Measurements from ENCODE around the gene MPST. TPM values are rescaled to one million over a fixed set of nuclear protein-coding genes. Genes with fewer than 3 reads are reported as not detected.

The MPST gene
- total RNA-seq, 4 donors from 2014 or later, result 131 to 161 (median 146) TPM

- intact Hi-C loops (cut with DNase I; ENCODE audit: low total_unique reads), result no loop called here
- Histone ChIP-seq H3K27ac (no peak overlapping the region), H3K4me1 (peaks cover 28 to 32% of the 10 kb centered on the region in 2 donors), H3K4me3 (no peak overlapping the region), H3K27me3 (no peaks in the 10 kb centered on the region), H3K36me3 (no peaks in the 10 kb centered on the region), H3K9me3 (no peaks in the 10 kb centered on the region)
- ATAC-seq, result no peak
- no peak for TF ChIP-seq POLR2A (IDR thresholded peaks at IDR 0.05)
- no peak for TF ChIP-seq CTCF (IDR thresholded peaks at IDR 0.05 in 4 of 5, conservative IDR thresholded peaks at IDR 0.05 in 1 of 5)
- in situ Hi-C loops (cut with MboI; ENCODE audit: low sequenced_read_pairs in 4 of 4), result no loop called here
- DNase-seq, result no peak
These were observed 4.5 kb upstream of the MPST start for GRCh38 chr22:37014835-37015586.

- intact Hi-C loops (cut with DNase I; ENCODE audit: low total_unique reads) (no loop called here), in situ Hi-C loops (cut with MboI; ENCODE audit: low sequenced_read_pairs in 4 of 4) (no loop called here)
- Histone ChIP-seq H3K4me1 (peaks cover 24 to 32% of the 10 kb centered on the region in 2 donors), H3K27ac (no peak overlapping the region), H3K27me3 (no peaks in the 10 kb centered on the region), H3K9me3 (no peaks in the 10 kb centered on the region), H3K4me3 (no peak overlapping the region), H3K36me3 (no peaks in the 10 kb centered on the region)
- TF ChIP-seq POLR2A (IDR thresholded peaks at IDR 0.05) (no peak), CTCF (IDR thresholded peaks at IDR 0.05 in 4 of 5, conservative IDR thresholded peaks at IDR 0.05 in 1 of 5) (no peak)
- DNase-seq (no peak), ATAC-seq (no peak)
These were observed 4.0 kb upstream of the MPST start for GRCh38 chr22:37015587-37015878.

GRCh38 chr22:37016134-37016910, 3.2 kb upstream of the MPST start:
- in situ Hi-C loops (cut with MboI; ENCODE audit: low sequenced_read_pairs in 4 of 4) (no loop called here), intact Hi-C loops (cut with DNase I; ENCODE audit: low total_unique reads) (no loop called here)
- H3K4me1 ChIP-seq, result peaks cover 29 to 32% of the 10 kb centered on the region in 2 donors
- no peaks in the 10 kb centered on the region for H3K36me3 ChIP-seq
- no peak for TF ChIP-seq POLR2A (IDR thresholded peaks at IDR 0.05)
- no peak for TF ChIP-seq CTCF (IDR thresholded peaks at IDR 0.05 in 4 of 5, conservative IDR thresholded peaks at IDR 0.05 in 1 of 5)
- DNase-seq (no peak), ATAC-seq (no peak)
- H3K4me3 ChIP-seq, result no peak overlapping the region
- no peaks in the 10 kb centered on the region for H3K9me3 ChIP-seq
- H3K27ac ChIP-seq, result no peak overlapping the region
- no peaks in the 10 kb centered on the region for H3K27me3 ChIP-seq

GRCh38 chr22:37017356-37017755, 2.2 kb upstream of the MPST start:
- no peak overlapping the region for H3K27ac ChIP-seq
- H3K9me3 ChIP-seq, result no peaks in the 10 kb centered on the region
- TF ChIP-seq POLR2A (IDR thresholded peaks at IDR 0.05) (no peak), CTCF (IDR thresholded peaks at IDR 0.05 in 4 of 5, conservative IDR thresholded peaks at IDR 0.05 in 1 of 5) (no peak)
- no peaks in the 10 kb centered on the region for H3K36me3 ChIP-seq
- intact Hi-C loops (cut with DNase I; ENCODE audit: low total_unique reads) (no loop called here), in situ Hi-C loops (cut with MboI; ENCODE audit: low sequenced_read_pairs in 4 of 4) (no loop called here)
- H3K4me1 ChIP-seq, result peaks cover 27 to 29% of the 10 kb centered on the region in 2 donors
- no peak for ATAC-seq
- no peaks in the 10 kb centered on the region for H3K27me3 ChIP-seq
- H3K4me3 ChIP-seq, result no peak overlapping the region
- DNase-seq, result no peak
